Endothelial cell (in vitro differentiated cells): ENCODE results near the gene PPP1R15A. TPM values are rescaled to one million over a fixed set of nuclear protein-coding genes. Genes with fewer than 3 reads are reported as not detected.
A peak's percentile ranks its signal among the peaks of the same experiment; 100 is the strongest.
"Not testable (repeated sequence)": the region's sequence is repeated elsewhere in the genome, so short reads cannot be mapped to it uniquely, and the experiment has no call there.

Experiments
- DNase-seq: peaks from one replicate; pipeline ENCODE4 v3.0.0; 2021; ENCODE audit warnings: low spot score
- H3K27ac Mint-ChIP-seq: one replicate; pipeline ENCODE4 v1.8.0; 2021; ENCODE audit warnings: mixed read lengths, inconsistent platforms; ENCODE audit not compliant: unreplicated experiment
- H3K27me3 Mint-ChIP-seq: one replicate; pipeline ENCODE4 v1.8.0; 2021; ENCODE audit warnings: mild to moderate bottlenecking, moderate library complexity, mixed read lengths, inconsistent platforms; ENCODE audit not compliant: unreplicated experiment
- H3K36me3 Mint-ChIP-seq: one replicate; pipeline ENCODE4 v1.8.0; 2021; ENCODE audit warnings: mild to moderate bottlenecking, low read depth, mixed read lengths, inconsistent platforms; ENCODE audit not compliant: unreplicated experiment
- H3K4me1 Mint-ChIP-seq: one replicate; pipeline ENCODE4 v1.8.0; 2021; ENCODE audit warnings: mild to moderate bottlenecking, mixed read lengths, inconsistent platforms; ENCODE audit not compliant: unreplicated experiment
- H3K4me3 Mint-ChIP-seq: one replicate; pipeline ENCODE4 v1.8.0; 2021; ENCODE audit warnings: mild to moderate bottlenecking, mixed read lengths, inconsistent platforms; ENCODE audit not compliant: unreplicated experiment
- H3K9me3 Mint-ChIP-seq: one replicate; pipeline ENCODE4 v1.8.0; 2021; ENCODE audit warnings: mixed read lengths, inconsistent platforms; ENCODE audit not compliant: unreplicated experiment
- total RNA-seq: library from RNA; stranded (reverse); fragmentation: NEBNext Ultra II Directional; extraction: Animal tissue kit (Norgen Biotek cat#: 25700); gene quantifications from one replicate; pipeline ENCODE4 v1.2.1, GENCODE V29; 2021; ENCODE audit not compliant: unreplicated experiment
- TF ChIP-seq, protein P1 (sequence below): fragments of 200-600 bp; sonication (generic); IDR thresholded peaks from one replicate; pipeline ENCODE4 v1.5.0; 2021; ENCODE audit warnings: antibody characterized with exemption; ENCODE audit not compliant: unreplicated experiment

Gene PPP1R15A
- total RNA-seq, 1 donor from 2014 or later: 65.8 TPM

DNA sequence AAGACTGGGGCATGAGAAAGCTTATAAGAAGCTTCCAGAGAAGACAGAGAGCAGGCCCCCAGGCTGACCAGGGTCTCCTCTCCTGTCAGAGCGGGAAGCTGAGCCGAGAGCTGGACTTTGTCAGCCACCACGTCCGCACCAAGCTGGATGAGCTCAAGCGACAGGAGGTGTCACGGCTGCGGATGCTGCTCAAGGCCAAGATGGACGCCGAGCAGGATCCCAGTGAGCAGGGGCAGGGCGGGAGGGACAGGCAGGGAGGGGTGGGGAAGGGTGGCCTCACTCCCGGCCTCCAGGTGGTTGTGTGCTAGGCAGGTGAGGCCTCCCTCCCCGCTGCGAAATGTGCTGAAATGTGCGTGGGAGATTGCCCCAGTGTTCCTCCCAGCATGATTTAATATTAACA is 33.4 kb downstream of the PPP1R15A start:
- TF ChIP-seq, protein P1, sequence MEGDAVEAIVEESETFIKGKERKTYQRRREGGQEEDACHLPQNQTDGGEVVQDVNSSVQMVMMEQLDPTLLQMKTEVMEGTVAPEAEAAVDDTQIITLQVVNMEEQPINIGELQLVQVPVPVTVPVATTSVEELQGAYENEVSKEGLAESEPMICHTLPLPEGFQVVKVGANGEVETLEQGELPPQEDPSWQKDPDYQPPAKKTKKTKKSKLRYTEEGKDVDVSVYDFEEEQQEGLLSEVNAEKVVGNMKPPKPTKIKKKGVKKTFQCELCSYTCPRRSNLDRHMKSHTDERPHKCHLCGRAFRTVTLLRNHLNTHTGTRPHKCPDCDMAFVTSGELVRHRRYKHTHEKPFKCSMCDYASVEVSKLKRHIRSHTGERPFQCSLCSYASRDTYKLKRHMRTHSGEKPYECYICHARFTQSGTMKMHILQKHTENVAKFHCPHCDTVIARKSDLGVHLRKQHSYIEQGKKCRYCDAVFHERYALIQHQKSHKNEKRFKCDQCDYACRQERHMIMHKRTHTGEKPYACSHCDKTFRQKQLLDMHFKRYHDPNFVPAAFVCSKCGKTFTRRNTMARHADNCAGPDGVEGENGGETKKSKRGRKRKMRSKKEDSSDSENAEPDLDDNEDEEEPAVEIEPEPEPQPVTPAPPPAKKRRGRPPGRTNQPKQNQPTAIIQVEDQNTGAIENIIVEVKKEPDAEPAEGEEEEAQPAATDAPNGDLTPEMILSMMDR: no peak
- peaks cover 31% of the 10 kb centered on the region for H3K36me3 Mint-ChIP-seq
- no peak overlapping the region for H3K4me3 Mint-ChIP-seq
- no peak for DNase-seq
- H3K27ac Mint-ChIP-seq: no peak overlapping the region
- peaks cover 5% of the 10 kb centered on the region for H3K4me1 Mint-ChIP-seq
- no peaks in the 10 kb centered on the region for H3K9me3 Mint-ChIP-seq
- peaks cover 7% of the 10 kb centered on the region for H3K27me3 Mint-ChIP-seq

DNA sequence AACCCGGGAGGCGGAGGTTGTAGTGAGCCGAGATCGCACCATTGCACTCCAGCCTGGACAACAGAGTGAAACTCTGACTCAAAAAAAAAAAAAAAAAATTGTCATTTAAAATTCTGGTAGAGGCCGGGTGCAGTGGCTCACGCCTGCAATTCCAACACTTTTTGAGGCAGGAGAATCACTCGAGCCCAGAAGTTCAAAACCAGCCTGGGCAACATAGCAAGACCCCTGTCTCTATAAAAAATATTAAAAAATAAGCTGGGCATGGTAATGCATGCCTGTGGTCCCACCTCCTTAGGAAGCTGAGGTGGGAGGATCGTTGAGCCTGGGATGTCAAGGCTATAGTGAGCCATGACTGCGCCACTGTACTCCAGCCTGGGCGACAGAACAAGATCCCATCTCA is 34.1 kb downstream of the PPP1R15A start:
- peaks cover 36% of the 10 kb centered on the region for H3K36me3 Mint-ChIP-seq
- H3K4me1 Mint-ChIP-seq: no peaks in the 10 kb centered on the region

GRCh38 chr19:48907671-48908070 is 35.5 kb downstream of the PPP1R15A start:
- Mint-ChIP-seq H3K27ac (no peak overlapping the region), H3K27me3 (peaks cover 5% of the 10 kb centered on the region), H3K4me3 (no peak overlapping the region), H3K9me3 (no peaks in the 10 kb centered on the region), H3K4me1 (no peaks in the 10 kb centered on the region), H3K36me3 (peaks cover 42% of the 10 kb centered on the region)
- TF ChIP-seq, protein P1: no peak
- no peak for DNase-seq

More for the DNA sequence above, 34.1 kb downstream of the PPP1R15A start:
- no peaks in the 10 kb centered on the region for H3K9me3 Mint-ChIP-seq
- H3K27ac Mint-ChIP-seq: no peak overlapping the region
- H3K4me3 Mint-ChIP-seq: no peak overlapping the region
- DNase-seq: no peak
- peaks cover 7% of the 10 kb centered on the region for H3K27me3 Mint-ChIP-seq
- TF ChIP-seq, protein P1: no peak

GRCh38 chr19:48909424-48910077 is 37.3 kb downstream of the PPP1R15A start:
- H3K27me3 Mint-ChIP-seq, H3K4me1 Mint-ChIP-seq, H3K9me3 Mint-ChIP-seq, H3K4me3 Mint-ChIP-seq, DNase-seq, H3K27ac Mint-ChIP-seq: not testable (repeated sequence)
- H3K36me3 Mint-ChIP-seq: peaks cover 53% of the 10 kb centered on the region

DNA sequence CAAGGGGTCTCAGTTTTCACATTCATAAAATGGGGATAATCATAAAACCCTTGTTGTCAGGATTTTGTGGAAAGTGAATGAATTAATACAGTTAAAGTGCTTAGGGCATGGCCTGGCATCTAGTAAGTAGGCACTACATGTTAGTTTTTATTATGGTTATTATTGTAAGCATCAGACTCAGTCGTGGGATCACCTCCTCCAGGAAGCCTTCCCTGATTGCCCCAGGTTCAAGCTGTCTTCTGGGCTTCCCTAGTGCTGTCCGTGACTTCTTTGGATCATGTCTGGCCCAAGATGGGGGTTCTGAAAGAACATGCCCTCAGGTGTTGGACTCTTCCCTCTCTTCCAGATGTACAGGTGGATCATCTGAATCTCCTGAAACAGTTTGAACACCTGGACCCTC is 38.6 kb downstream of the PPP1R15A start:
- Mint-ChIP-seq H3K4me3 (peak overlapping the region; percentile 21), H3K27me3 (no peaks in the 10 kb centered on the region), H3K27ac (no peak overlapping the region), H3K4me1 (no peaks in the 10 kb centered on the region), H3K36me3 (peaks cover 45% of the 10 kb centered on the region), H3K9me3 (no peaks in the 10 kb centered on the region)
- DNase-seq: no peak
- TF ChIP-seq, protein P1: no peak
